ENCODE data around the gene COL15A1.
"Not testable (repeated sequence)": the region's sequence is repeated elsewhere in the genome, so short reads cannot be mapped to it uniquely, and the experiment has no call there.

The COL15A1 gene

GRCh38 chr9:99079542-99079941 lies 135.8 kb downstream of the COL15A1 start:
- no peak for DNase-seq (ENCODE audit: low spot score)

- DNase-seq (ENCODE audit: low spot score): no peak
Measured at GRCh38 chr9:99083051-99083450, 139.3 kb downstream of the COL15A1 start.

GRCh38 chr9:99085949-99086948 lies 142.5 kb downstream of the COL15A1 start:
- DNase-seq (ENCODE audit: low spot score): no peak

- no peak for DNase-seq (ENCODE audit: low spot score)
Measured at GRCh38 chr9:99087462-99087861, 143.8 kb downstream of the COL15A1 start.

- DNase-seq (ENCODE audit: low spot score): no peak
Measured at GRCh38 chr9:99090336-99091130, 146.8 kb downstream of the COL15A1 start.

GRCh38 chr9:99092643-99093491 lies 149.2 kb downstream of the COL15A1 start:
- no peak for DNase-seq (ENCODE audit: low spot score)

- DNase-seq (ENCODE audit: low spot score): no peak
Measured at GRCh38 chr9:99093492-99093791, 149.7 kb downstream of the COL15A1 start.

- DNase-seq (ENCODE audit: low spot score): no peak
Measured at GRCh38 chr9:99095565-99095964, 151.9 kb downstream of the COL15A1 start.

GRCh38 chr9:99096409-99096808 lies 152.7 kb downstream of the COL15A1 start:
- no peak for DNase-seq (ENCODE audit: low spot score)

- DNase-seq (ENCODE audit: low spot score): not testable (repeated sequence)
Measured at GRCh38 chr9:99099806-99100585, 156.3 kb downstream of the COL15A1 start.

GRCh38 chr9:99101271-99101670 lies 157.6 kb downstream of the COL15A1 start:
- no peak for DNase-seq (ENCODE audit: low spot score)

GRCh38 chr9:99101812-99102211 lies 158.1 kb downstream of the COL15A1 start:
- DNase-seq (ENCODE audit: low spot score): no peak

- no peak for DNase-seq (ENCODE audit: low spot score)
Measured at GRCh38 chr9:99103054-99103895, 159.6 kb downstream of the COL15A1 start.

- no peak for DNase-seq (ENCODE audit: low spot score)
Measured at GRCh38 chr9:99103901-99104458, 160.3 kb downstream of the COL15A1 start.

GRCh38 chr9:99104459-99105151 lies 160.9 kb downstream of the COL15A1 start, which contains the start of gene TGFBR1:
Gene TGFBR1 (plus strand): TSS chr9:99105113. CDS start chr9:99105206, 93 bp downstream.
- DNase-seq (ENCODE audit: low spot score): peak; percentile 93

- DNase-seq (ENCODE audit: low spot score): peak; percentile 54
Measured at GRCh38 chr9:99105152-99106043, 161.7 kb downstream of the COL15A1 start.

GRCh38 chr9:99106044-99106375 lies 162.3 kb downstream of the COL15A1 start:
- DNase-seq (ENCODE audit: low spot score): no peak

GRCh38 chr9:99107421-99107820 lies 163.7 kb downstream of the COL15A1 start:
- DNase-seq (ENCODE audit: low spot score): no peak

Measured in LoVo (cell line).